DND-41 (cell line): ENCODE results near the gene SPO11.

Source experiments
- CTCF ChIP-seq: IDR thresholded peaks from 2 replicates; pipeline ENCODE4 v1.5.1; 2012; ENCODE audit warnings: borderline replicate concordance, low read length, moderate library complexity, mild to moderate bottlenecking; ENCODE audit not compliant: poor library complexity, severe bottlenecking; ENCODE audit errors: extremely low read depth
- EZH2 ChIP-seq: IDR thresholded peaks from 3 replicates; pipeline ENCODE4 v1.6.1; 2012; ENCODE audit warnings: borderline replicate concordance, low read depth, mild to moderate bottlenecking, moderate library complexity, low read length, inconsistent platforms; ENCODE audit not compliant: severe bottlenecking

GRCh38 chr20:57306747-57307146 lies 22.9 kb upstream of the SPO11 start:
- TF ChIP-seq CTCF (no peak), EZH2 (no peak)
